ENCODE measurements around the gene RIPOR3.
"Not testable (repeated sequence)": the region's sequence is repeated elsewhere in the genome, so short reads cannot be mapped to it uniquely, and the experiment has no call there.

The RIPOR3 gene

GRCh38 chr20:50675671-50676376 is 15.5 kb downstream of the RIPOR3 start:
- no peak for DNase-seq (ENCODE audit: low read depth)
- no peak overlapping the region for H3K4me3 ChIP-seq (ENCODE audit: low read depth, low read length)
- no peak for TF ChIP-seq CTCF (IDR thresholded peaks at IDR 0.05; ENCODE audit: low read depth, low read length, missing control alignments)

GRCh38 chr20:50674138-50674825 is 17.1 kb downstream of the RIPOR3 start:
- no peak for DNase-seq (ENCODE audit: low read depth)
- no peak for TF ChIP-seq CTCF (IDR thresholded peaks at IDR 0.05; ENCODE audit: low read depth, low read length, missing control alignments)
- no peak overlapping the region for H3K4me3 ChIP-seq (ENCODE audit: low read depth, low read length)

GRCh38 chr20:50673466-50674137 is 17.7 kb downstream of the RIPOR3 start:
- H3K4me3 ChIP-seq (ENCODE audit: low read depth, low read length) = no peak overlapping the region
- TF ChIP-seq CTCF (IDR thresholded peaks at IDR 0.05; ENCODE audit: low read depth, low read length, missing control alignments) = no peak
- DNase-seq (ENCODE audit: low read depth) = no peak

GRCh38 chr20:50673146-50673465 is 18.2 kb downstream of the RIPOR3 start:
- no peak for DNase-seq (ENCODE audit: low read depth)
- no peak overlapping the region for H3K4me3 ChIP-seq (ENCODE audit: low read depth, low read length)
- TF ChIP-seq CTCF (IDR thresholded peaks at IDR 0.05; ENCODE audit: low read depth, low read length, missing control alignments) = no peak

- no peak for DNase-seq (ENCODE audit: low read depth)
- TF ChIP-seq CTCF (IDR thresholded peaks at IDR 0.05; ENCODE audit: low read depth, low read length, missing control alignments) = no peak
- H3K4me3 ChIP-seq (ENCODE audit: low read depth, low read length) = no peak overlapping the region
Observed at GRCh38 chr20:50672400-50673145, 18.8 kb downstream of the RIPOR3 start.

GRCh38 chr20:50671626-50672025 is 19.7 kb downstream of the RIPOR3 start:
- H3K4me3 ChIP-seq (ENCODE audit: low read depth, low read length) = no peak overlapping the region
- DNase-seq (ENCODE audit: low read depth) = no peak
- TF ChIP-seq CTCF (IDR thresholded peaks at IDR 0.05; ENCODE audit: low read depth, low read length, missing control alignments) = no peak

- not testable (repeated sequence) for H3K4me3 ChIP-seq (ENCODE audit: low read depth, low read length); DNase-seq (ENCODE audit: low read depth)
Observed at GRCh38 chr20:50671010-50671409, 20.3 kb downstream of the RIPOR3 start.

All from GM12864 (cell line).